OCI-LY7 (cell line): ENCODE measurements around the gene SECISBP2L.

Experiments used
- CTCF ChIP-seq: fragments of 200-600 bp; sonication (generic); conservative IDR thresholded peaks from 2 replicates; pipeline ENCODE4 v1.5.1; 2014; ENCODE audit warnings: mild to moderate bottlenecking, antibody characterized with exemption, low read length, moderate library complexity, mixed read lengths
- EZH2phosphoT487 ChIP-seq: fragments of 200-600 bp; sonication (generic); IDR thresholded peaks from 2 replicates; pipeline ENCODE4 v1.6.1; 2018; ENCODE audit warnings: low read depth, borderline replicate concordance, mild to moderate bottlenecking, mixed run types, antibody characterized with exemption, low read length, moderate library complexity, mixed read lengths

- no peak for TF ChIP-seq CTCF
- TF ChIP-seq EZH2phosphoT487 = no peak
Observed at GRCh38 chr15:48983300-48983699, 62.9 kb downstream of the SECISBP2L start.
